HEK293 (cell line): ENCODE results near the gene FBXL13.

Experiments
- CTCF ChIA-PET: fragments of 350-600 bp; formaldehyde crosslinking; extraction: SDS; loops from one replicate; lab custom pipeline; 2021; ENCODE audit warnings: antibody characterized with exemption; lab: Yijun Ruan, JAX
- POLR2A ChIA-PET: fragments of 300-600 bp; formaldehyde crosslinking; extraction: SDS; loops from one replicate; lab custom pipeline; 2020; ENCODE audit warnings: antibody characterized with exemption, inconsistent platforms; lab: Yijun Ruan, JAX
- H3K27ac ChIP-seq: fragments of 200-500 bp; sonication (Bioruptor generic); 2 replicates; pipeline ENCODE4 v1.5.1; 2014; ENCODE audit warnings: low read depth, low read length, control low read depth, inconsistent platforms; ENCODE audit errors: extremely low read depth
- H3K36me3 ChIP-seq, 2 experiments: fragments of 200-500 bp in 1 of 2; sonication (Bioruptor generic) in 1 of 2; 1 replicate in 1 of 2; 2 replicates in 1 of 2; pipeline ENCODE4 v1.5.1; 2014 to 2017; ENCODE audit warnings: inconsistent platforms in 2 of 2, low read length in 2 of 2; ENCODE audit not compliant: control insufficient read depth in 2 of 2, insufficient read depth in 1 of 2
- H3K4me1 ChIP-seq: fragments of 200-500 bp; sonication (Bioruptor generic); 2 replicates; pipeline ENCODE4 v1.5.1; 2014; ENCODE audit warnings: mild to moderate bottlenecking, low read length, inconsistent platforms; ENCODE audit not compliant: control insufficient read depth, insufficient read depth
- H3K4me3 ChIP-seq: 2 replicates; pipeline ENCODE4 v1.5.1; 2011; ENCODE audit warnings: low read depth, mild to moderate bottlenecking, control low read depth, low read length, moderate library complexity
- H3K9me3 ChIP-seq: fragments of 200-500 bp; sonication (Bioruptor generic); 2 replicates; pipeline ENCODE4 v1.5.1; 2014; ENCODE audit warnings: low read depth, low read length, inconsistent platforms; ENCODE audit not compliant: control insufficient read depth, insufficient read depth
- ZBTB1 ChIP-seq: fragments of 450-650 bp; formaldehyde crosslinking; IDR thresholded peaks from 2 replicates; pipeline ENCODE4 v1.5.1; 2016; ENCODE audit warnings: missing biosample characterization, missing genetic modification characterization
- ZBTB10 ChIP-seq: fragments of 450-650 bp; formaldehyde crosslinking; IDR thresholded peaks from 2 replicates; pipeline ENCODE4 v1.5.1; 2016; ENCODE audit warnings: missing biosample characterization, missing genetic modification characterization
- ZBTB20 ChIP-seq: fragments of 450-650 bp; formaldehyde crosslinking; IDR thresholded peaks from 2 replicates; pipeline ENCODE4 v1.5.1; 2016; ENCODE audit warnings: missing biosample characterization, missing genetic modification characterization
- ZBTB8A ChIP-seq: fragments of 450-650 bp; formaldehyde crosslinking; IDR thresholded peaks from 2 replicates; pipeline ENCODE4 v1.5.1; 2016; ENCODE audit warnings: missing biosample characterization, missing genetic modification characterization
- ZNF146 ChIP-seq: fragments of 450-650 bp; formaldehyde crosslinking; IDR thresholded peaks from 2 replicates; pipeline ENCODE4 v1.5.1; 2016; ENCODE audit warnings: missing biosample characterization, missing genetic modification characterization
- ZNF148 ChIP-seq: fragments of 450-650 bp; formaldehyde crosslinking; IDR thresholded peaks from 2 replicates; pipeline ENCODE4 v1.5.0; 2017; ENCODE audit warnings: missing biosample characterization, missing genetic modification characterization, borderline replicate concordance
- ZNF394 ChIP-seq: fragments of 450-650 bp; formaldehyde crosslinking; IDR thresholded peaks from 2 replicates; pipeline ENCODE4 v1.5.1; 2016; ENCODE audit warnings: missing biosample characterization, missing genetic modification characterization, mild to moderate bottlenecking, moderate library complexity, borderline replicate concordance
- ZNF548 ChIP-seq: fragments of 450-650 bp; formaldehyde crosslinking; IDR thresholded peaks from 2 replicates; pipeline ENCODE4 v1.5.1; 2016; ENCODE audit warnings: missing biosample characterization, missing genetic modification characterization
- ZNF600 ChIP-seq: fragments of 450-650 bp; formaldehyde crosslinking; IDR thresholded peaks from 2 replicates; pipeline ENCODE4 v1.5.1; 2016; ENCODE audit warnings: missing biosample characterization, missing genetic modification characterization
- ZNF701 ChIP-seq: fragments of 450-650 bp; formaldehyde crosslinking; IDR thresholded peaks from 2 replicates; pipeline ENCODE4 v1.5.1; 2016; ENCODE audit warnings: missing biosample characterization, missing genetic modification characterization
- ZSCAN30 ChIP-seq: fragments of 450-650 bp; IDR thresholded peaks from 2 replicates; pipeline ENCODE4 v1.5.1; 2018; ENCODE audit warnings: missing biosample characterization, mild to moderate bottlenecking, missing genetic modification characterization, moderate library complexity
- ZXDB ChIP-seq: fragments of 450-650 bp; formaldehyde crosslinking; IDR thresholded peaks from 2 replicates; pipeline ENCODE4 v1.5.1; 2016; ENCODE audit warnings: missing biosample characterization, missing genetic modification characterization
- TF ChIP-seq, protein P1 (sequence below): fragments of 450-650 bp; formaldehyde crosslinking; IDR thresholded peaks from 2 replicates; pipeline ENCODE4 v1.5.1; 2016; ENCODE audit warnings: missing biosample characterization, missing genetic modification characterization

FBXL13 gene

DNA sequence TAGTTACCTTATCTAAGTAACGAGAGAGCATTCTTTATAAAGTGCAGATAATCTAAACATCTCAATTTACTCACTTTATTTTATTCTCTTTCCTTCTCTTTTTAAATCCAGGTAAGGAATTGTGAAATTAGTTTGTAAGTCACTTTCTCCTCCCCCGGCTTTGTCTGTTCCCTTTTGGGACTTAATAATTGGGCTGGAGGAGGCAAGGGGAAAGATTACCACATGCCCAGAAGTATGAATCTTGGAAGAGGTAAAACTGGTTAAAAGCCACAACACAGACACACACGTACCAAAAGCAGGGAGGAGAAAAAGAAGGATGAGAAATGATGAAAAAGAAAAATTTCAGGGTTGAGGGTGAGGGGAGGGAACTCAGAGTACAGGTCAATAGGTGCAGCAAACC, 225.1 kb downstream of the FBXL13 start (continued):
- TF ChIP-seq ZBTB10 (no peak), ZBTB20 (tag by site-specific recombination) (no peak), ZNF600 (tag by site-specific recombination) (no peak), ZSCAN30 (tag by site-specific recombination) (no peak), ZNF701 (no peak)

- no peak overlapping the region for H3K4me3 ChIP-seq
- POLR2A ChIA-PET: interaction anchor here (0.6 kb wide), 1 partner anchor 22 kb away, joined by 3 read pairs; no protein-coding TSS in a partner anchor
- no peak overlapping the region for H3K27ac ChIP-seq
- H3K4me1 ChIP-seq: no peaks in the 10 kb centered on the region
- H3K9me3 ChIP-seq: no peaks in the 10 kb centered on the region
- H3K36me3 ChIP-seq: no peaks in the 10 kb centered on the region
- TF ChIP-seq ZBTB8A (no peak), ZBTB1 (tag by site-specific recombination) (no peak), ZSCAN30 (tag by site-specific recombination) (no peak), ZNF394 (tag by site-specific recombination) (no peak), ZNF148 (tag by site-specific recombination) (no peak), ZNF548 (tag by site-specific recombination) (no peak)
- CTCF ChIA-PET: no interaction called here
These were observed 225.5 kb downstream of the FBXL13 start for GRCh38 chr7:102849079-102849478.

DNA sequence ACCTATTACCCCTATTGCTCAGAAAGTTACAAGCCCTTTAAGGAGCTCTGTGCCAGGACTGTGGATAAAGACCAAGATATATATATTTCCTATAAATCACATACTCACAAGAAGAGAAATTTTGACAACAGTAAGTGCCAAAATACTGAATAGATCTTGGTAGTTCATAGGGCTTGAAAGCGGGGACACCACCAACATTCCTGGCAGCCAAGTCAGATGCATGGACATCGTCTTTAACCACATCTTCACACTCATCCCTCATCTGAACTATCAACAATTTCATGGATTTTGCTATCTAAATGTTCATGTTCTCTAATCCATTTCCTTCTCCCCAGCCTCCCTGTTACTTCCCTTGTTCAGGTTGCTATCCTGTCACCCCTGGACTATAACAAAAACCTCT, 229.2 kb downstream of the FBXL13 start:
- Histone ChIP-seq H3K27ac (no peak overlapping the region), H3K4me1 (no peaks in the 10 kb centered on the region), H3K9me3 (no peaks in the 10 kb centered on the region), H3K36me3 (no peaks in the 10 kb centered on the region), H3K4me3 (no peak overlapping the region)
- POLR2A ChIA-PET: no interaction called here
- CTCF ChIA-PET: no interaction called here
- TF ChIP-seq, protein P1, sequence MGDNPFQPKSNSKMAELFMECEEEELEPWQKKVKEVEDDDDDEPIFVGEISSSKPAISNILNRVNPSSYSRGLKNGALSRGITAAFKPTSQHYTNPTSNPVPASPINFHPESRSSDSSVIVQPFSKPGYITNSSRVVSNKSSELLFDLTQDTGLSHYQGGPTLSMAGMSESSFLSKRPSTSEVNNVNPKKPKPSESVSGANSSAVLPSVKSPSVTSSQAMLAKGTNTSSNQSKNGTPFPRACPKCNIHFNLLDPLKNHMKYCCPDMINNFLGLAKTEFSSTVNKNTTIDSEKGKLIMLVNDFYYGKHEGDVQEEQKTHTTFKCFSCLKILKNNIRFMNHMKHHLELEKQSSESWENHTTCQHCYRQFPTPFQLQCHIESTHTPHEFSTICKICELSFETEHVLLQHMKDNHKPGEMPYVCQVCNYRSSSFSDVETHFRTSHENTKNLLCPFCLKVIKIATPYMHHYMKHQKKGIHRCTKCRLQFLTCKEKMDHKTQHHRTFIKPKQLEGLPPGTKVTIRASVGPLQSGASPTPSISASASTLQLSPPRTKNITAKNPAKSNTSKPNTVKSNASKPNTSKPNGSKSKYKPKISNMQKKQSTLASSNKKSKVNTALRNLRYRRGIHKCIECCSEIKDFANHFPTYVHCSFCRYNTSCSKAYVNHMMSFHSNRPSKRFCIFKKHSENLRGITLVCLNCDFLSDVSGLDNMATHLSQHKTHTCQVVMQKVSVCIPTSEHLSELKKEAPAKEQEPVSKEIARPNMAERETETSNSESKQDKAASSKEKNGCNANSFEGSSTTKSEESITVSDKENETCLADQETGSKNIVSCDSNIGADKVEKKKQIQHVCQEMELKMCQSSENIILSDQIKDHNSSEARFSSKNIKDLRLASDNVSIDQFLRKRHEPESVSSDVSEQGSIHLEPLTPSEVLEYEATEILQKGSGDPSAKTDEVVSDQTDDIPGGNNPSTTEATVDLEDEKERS: no peak
- no peak for TF ChIP-seq ZXDB
- no peak for TF ChIP-seq ZNF146 (tag by site-specific recombination)
